Ishikawa (cell line): ENCODE results near the gene MGAT1.

Experiments
- CEBPB ChIP-seq: IDR thresholded peaks from 2 replicates; pipeline ENCODE4 v1.6.1; 2012
- CREB1 ChIP-seq: IDR thresholded peaks from 2 replicates; pipeline ENCODE4 v1.6.1; 2012; ENCODE audit warnings: low read depth
- TAF1 ChIP-seq: IDR thresholded peaks from 2 replicates; pipeline ENCODE4 v1.6.1; 2012; ENCODE audit warnings: low read depth, mild to moderate bottlenecking
- TCF12 ChIP-seq: IDR thresholded peaks from 2 replicates; pipeline ENCODE4 v1.6.1; 2012; ENCODE audit warnings: low read depth
- YY1 ChIP-seq: IDR thresholded peaks from 2 replicates; pipeline ENCODE4 v1.6.1; 2012; ENCODE audit warnings: low read depth
- ZBTB7A ChIP-seq: IDR thresholded peaks from 2 replicates; pipeline ENCODE4 v1.6.1; 2012; ENCODE audit warnings: low read depth
- TF ChIP-seq, protein P1 (sequence below): IDR thresholded peaks from 2 replicates; pipeline ENCODE4 v1.6.1; 2012; ENCODE audit warnings: low read depth, mild to moderate bottlenecking

DNA sequence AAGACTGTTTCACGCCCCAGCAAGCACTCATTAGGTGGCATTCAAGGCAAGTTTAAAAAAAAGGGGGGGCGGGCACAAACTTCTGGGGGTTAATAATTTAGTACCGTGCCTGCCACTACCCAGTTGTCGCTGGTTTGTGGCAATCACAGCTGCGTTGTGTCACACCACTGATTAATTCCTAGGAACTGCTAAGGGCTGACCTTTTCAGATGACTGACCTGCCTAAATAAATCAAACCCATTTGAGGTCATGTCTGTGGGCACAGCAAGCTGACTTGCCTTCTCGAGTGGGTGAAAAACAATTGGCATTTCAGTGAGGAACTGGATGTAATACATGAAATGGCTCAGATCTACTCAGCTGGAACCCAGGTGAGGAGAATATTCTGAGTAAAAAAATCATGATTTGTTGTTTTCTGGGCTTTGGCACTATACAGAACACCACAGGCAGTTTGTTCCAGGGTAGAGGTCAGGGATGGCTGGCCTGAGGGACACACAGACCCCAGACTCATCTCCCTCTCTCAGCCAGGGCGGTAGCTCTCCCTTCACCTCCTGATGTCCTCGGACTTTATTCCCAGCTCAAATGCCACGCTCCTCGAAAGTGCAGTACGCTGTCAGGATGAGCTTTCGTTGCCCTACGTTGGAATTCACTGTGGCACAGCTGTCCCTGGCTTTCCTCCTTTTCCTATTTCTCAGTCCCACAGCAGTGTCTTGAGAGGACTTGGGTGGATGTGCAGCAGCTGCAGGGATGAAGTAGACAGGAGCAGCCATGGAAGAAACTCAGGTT lies 15.5 kb upstream of the MGAT1 start:
- TF ChIP-seq CREB1, result no peak
- peak; percentile 65; the same call in 1 of the 2 replicates for TF ChIP-seq ZBTB7A
- TF ChIP-seq, protein P1, sequence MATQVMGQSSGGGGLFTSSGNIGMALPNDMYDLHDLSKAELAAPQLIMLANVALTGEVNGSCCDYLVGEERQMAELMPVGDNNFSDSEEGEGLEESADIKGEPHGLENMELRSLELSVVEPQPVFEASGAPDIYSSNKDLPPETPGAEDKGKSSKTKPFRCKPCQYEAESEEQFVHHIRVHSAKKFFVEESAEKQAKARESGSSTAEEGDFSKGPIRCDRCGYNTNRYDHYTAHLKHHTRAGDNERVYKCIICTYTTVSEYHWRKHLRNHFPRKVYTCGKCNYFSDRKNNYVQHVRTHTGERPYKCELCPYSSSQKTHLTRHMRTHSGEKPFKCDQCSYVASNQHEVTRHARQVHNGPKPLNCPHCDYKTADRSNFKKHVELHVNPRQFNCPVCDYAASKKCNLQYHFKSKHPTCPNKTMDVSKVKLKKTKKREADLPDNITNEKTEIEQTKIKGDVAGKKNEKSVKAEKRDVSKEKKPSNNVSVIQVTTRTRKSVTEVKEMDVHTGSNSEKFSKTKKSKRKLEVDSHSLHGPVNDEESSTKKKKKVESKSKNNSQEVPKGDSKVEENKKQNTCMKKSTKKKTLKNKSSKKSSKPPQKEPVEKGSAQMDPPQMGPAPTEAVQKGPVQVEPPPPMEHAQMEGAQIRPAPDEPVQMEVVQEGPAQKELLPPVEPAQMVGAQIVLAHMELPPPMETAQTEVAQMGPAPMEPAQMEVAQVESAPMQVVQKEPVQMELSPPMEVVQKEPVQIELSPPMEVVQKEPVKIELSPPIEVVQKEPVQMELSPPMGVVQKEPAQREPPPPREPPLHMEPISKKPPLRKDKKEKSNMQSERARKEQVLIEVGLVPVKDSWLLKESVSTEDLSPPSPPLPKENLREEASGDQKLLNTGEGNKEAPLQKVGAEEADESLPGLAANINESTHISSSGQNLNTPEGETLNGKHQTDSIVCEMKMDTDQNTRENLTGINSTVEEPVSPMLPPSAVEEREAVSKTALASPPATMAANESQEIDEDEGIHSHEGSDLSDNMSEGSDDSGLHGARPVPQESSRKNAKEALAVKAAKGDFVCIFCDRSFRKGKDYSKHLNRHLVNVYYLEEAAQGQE, result no peak
- no peak for TF ChIP-seq TAF1
- peak; percentile 92 for TF ChIP-seq TCF12
- no peak; the same call in 1 of the 2 replicates for TF ChIP-seq CEBPB
- no peak for TF ChIP-seq YY1
